ENCODE results near the gene SBF2. TPM values are rescaled to one million over a fixed set of nuclear protein-coding genes. Genes with fewer than 3 reads are reported as not detected.

The SBF2 gene
- total and polyA plus RNA-seq, 2 of the 13 experiments (the other 11 are each of a cell fraction or from before 2014, with no cell fraction given), result 24.0 to 45.8 TPM

DNA sequence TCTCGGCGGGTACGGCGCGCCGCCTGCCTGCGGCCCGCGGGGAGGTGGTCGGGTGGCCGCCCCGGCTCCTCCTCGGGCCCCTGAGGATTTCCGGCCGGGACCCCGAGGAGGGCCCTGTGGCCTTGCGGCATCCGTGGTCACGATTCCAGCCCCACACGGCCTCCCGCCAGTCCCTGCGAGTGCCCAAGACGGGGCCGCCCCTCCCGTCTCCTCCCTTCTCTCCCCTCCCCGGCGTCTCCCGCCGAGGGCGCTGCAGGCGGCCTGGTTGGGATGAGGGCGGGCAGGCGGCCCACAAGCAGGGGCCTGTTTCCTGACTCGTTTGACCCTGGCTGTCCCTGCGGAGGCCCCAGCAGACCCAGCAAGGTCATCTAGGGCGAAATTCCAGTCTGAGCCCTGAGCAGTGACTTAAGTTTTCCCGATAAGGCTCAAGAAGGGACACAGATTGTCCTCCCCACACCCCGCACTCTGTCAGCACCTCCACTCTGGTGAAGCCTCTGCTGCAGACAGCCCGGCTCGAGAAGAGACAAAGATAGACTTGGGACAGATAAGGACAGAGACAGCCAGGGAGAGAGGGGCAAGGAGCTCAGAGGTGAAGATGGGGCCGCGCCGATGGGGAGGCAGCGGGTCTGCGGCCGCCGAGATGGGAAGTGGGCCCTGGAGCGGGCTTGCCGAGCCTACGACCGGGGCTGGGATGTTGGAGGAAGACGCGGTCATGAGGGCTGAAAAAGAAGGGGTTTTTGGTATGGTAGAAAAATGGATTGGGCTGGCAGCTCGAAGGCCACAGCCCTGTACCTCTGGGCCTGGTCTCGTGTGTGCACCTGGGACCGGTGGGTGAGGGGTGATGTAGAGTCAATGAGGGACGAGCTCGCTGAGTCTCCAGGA is 535.1 kb downstream of the SBF2 start (continued):
- TF ChIP-seq, protein P1, sequence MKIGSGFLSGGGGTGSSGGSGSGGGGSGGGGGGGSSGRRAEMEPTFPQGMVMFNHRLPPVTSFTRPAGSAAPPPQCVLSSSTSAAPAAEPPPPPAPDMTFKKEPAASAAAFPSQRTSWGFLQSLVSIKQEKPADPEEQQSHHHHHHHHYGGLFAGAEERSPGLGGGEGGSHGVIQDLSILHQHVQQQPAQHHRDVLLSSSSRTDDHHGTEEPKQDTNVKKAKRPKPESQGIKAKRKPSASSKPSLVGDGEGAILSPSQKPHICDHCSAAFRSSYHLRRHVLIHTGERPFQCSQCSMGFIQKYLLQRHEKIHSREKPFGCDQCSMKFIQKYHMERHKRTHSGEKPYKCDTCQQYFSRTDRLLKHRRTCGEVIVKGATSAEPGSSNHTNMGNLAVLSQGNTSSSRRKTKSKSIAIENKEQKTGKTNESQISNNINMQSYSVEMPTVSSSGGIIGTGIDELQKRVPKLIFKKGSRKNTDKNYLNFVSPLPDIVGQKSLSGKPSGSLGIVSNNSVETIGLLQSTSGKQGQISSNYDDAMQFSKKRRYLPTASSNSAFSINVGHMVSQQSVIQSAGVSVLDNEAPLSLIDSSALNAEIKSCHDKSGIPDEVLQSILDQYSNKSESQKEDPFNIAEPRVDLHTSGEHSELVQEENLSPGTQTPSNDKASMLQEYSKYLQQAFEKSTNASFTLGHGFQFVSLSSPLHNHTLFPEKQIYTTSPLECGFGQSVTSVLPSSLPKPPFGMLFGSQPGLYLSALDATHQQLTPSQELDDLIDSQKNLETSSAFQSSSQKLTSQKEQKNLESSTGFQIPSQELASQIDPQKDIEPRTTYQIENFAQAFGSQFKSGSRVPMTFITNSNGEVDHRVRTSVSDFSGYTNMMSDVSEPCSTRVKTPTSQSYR (CRISPR knock-in tag; IDR thresholded peaks at IDR 0.05; ENCODE audit: borderline replicate concordance), result peak; percentile 10; the same call in 1 of the 2 replicates
- TF ChIP-seq, protein P2, sequence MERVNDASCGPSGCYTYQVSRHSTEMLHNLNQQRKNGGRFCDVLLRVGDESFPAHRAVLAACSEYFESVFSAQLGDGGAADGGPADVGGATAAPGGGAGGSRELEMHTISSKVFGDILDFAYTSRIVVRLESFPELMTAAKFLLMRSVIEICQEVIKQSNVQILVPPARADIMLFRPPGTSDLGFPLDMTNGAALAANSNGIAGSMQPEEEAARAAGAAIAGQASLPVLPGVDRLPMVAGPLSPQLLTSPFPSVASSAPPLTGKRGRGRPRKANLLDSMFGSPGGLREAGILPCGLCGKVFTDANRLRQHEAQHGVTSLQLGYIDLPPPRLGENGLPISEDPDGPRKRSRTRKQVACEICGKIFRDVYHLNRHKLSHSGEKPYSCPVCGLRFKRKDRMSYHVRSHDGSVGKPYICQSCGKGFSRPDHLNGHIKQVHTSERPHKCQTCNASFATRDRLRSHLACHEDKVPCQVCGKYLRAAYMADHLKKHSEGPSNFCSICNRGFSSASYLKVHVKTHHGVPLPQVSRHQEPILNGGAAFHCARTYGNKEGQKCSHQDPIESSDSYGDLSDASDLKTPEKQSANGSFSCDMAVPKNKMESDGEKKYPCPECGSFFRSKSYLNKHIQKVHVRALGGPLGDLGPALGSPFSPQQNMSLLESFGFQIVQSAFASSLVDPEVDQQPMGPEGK (CRISPR knock-in tag; IDR thresholded peaks at IDR 0.05), result peak; percentile 83
- TF ChIP-seq ZNF543 (CRISPR knock-in tag; IDR thresholded peaks at IDR 0.05) (no peak), ZNF180 (CRISPR knock-in tag; IDR thresholded peaks at IDR 0.05; ENCODE audit: borderline replicate concordance, low read depth) (no peak), U2AF2 (IDR thresholded peaks at IDR 0.05; ENCODE audit: low read depth, low read length) (no peak), SIN3A (IDR thresholded peaks at IDR 0.05; ENCODE audit: borderline replicate concordance, low read depth, low read length) (0 out of 2 replicates have a peak, but pooled peaks have one; percentile 21), ELF1 (CRISPR knock-in tag; IDR thresholded peaks at IDR 0.05) (peak; percentile 57), ZNF792 (CRISPR knock-in tag; IDR thresholded peaks at IDR 0.05) (0 out of 2 replicates have a peak, but pooled peaks have one; percentile 15), XBP1 (CRISPR knock-in tag; IDR thresholded peaks at IDR 0.05) (no peak), SAP130 (CRISPR knock-in tag; IDR thresholded peaks at IDR 0.05; ENCODE audit: low read depth) (peak; percentile 71), TCF7 (IDR thresholded peaks at IDR 0.05; ENCODE audit: low read depth) (no peak), SOX6 (IDR thresholded peaks at IDR 0.05) (no peak), SOX6 (CRISPR knock-in tag; IDR thresholded peaks at IDR 0.05) (peak; percentile 38; the same call in 1 of the 2 replicates)
- TF ChIP-seq, protein P3, sequence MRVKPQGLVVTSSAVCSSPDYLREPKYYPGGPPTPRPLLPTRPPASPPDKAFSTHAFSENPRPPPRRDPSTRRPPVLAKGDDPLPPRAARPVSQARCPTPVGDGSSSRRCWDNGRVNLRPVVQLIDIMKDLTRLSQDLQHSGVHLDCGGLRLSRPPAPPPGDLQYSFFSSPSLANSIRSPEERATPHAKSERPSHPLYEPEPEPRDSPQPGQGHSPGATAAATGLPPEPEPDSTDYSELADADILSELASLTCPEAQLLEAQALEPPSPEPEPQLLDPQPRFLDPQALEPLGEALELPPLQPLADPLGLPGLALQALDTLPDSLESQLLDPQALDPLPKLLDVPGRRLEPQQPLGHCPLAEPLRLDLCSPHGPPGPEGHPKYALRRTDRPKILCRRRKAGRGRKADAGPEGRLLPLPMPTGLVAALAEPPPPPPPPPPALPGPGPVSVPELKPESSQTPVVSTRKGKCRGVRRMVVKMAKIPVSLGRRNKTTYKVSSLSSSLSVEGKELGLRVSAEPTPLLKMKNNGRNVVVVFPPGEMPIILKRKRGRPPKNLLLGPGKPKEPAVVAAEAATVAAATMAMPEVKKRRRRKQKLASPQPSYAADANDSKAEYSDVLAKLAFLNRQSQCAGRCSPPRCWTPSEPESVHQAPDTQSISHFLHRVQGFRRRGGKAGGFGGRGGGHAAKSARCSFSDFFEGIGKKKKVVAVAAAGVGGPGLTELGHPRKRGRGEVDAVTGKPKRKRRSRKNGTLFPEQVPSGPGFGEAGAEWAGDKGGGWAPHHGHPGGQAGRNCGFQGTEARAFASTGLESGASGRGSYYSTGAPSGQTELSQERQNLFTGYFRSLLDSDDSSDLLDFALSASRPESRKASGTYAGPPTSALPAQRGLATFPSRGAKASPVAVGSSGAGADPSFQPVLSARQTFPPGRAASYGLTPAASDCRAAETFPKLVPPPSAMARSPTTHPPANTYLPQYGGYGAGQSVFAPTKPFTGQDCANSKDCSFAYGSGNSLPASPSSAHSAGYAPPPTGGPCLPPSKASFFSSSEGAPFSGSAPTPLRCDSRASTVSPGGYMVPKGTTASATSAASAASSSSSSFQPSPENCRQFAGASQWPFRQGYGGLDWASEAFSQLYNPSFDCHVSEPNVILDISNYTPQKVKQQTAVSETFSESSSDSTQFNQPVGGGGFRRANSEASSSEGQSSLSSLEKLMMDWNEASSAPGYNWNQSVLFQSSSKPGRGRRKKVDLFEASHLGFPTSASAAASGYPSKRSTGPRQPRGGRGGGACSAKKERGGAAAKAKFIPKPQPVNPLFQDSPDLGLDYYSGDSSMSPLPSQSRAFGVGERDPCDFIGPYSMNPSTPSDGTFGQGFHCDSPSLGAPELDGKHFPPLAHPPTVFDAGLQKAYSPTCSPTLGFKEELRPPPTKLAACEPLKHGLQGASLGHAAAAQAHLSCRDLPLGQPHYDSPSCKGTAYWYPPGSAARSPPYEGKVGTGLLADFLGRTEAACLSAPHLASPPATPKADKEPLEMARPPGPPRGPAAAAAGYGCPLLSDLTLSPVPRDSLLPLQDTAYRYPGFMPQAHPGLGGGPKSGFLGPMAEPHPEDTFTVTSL (CRISPR knock-in tag; IDR thresholded peaks at IDR 0.05; ENCODE audit: borderline replicate concordance), result peak; percentile 43; the same call in 1 of the 2 replicates
- TF ChIP-seq, protein P4, sequence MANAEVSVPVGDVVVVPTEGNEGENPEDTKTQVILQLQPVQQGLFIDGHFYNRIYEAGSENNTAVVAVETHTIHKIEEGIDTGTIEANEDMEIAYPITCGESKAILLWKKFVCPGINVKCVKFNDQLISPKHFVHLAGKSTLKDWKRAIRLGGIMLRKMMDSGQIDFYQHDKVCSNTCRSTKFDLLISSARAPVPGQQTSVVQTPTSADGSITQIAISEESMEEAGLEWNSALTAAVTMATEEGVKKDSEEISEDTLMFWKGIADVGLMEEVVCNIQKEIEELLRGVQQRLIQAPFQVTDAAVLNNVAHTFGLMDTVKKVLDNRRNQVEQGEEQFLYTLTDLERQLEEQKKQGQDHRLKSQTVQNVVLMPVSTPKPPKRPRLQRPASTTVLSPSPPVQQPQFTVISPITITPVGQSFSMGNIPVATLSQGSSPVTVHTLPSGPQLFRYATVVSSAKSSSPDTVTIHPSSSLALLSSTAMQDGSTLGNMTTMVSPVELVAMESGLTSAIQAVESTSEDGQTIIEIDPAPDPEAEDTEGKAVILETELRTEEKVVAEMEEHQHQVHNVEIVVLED (CRISPR knock-in tag; IDR thresholded peaks at IDR 0.05; ENCODE audit: borderline replicate concordance), result no peak; the same call in 1 of the 2 replicates
